HG02571 (cell line): Measurements from ENCODE around the gene CWC22.
"Not testable (repeated sequence)": the region's sequence is repeated elsewhere in the genome, so short reads cannot be mapped to it uniquely, and the experiment has no call there.

Experiments
- ATAC-seq: cut with Tn5 transposase; IDR thresholded peaks from one replicate; pipeline ENCODE4 v1.9.1; 2021; ENCODE audit warnings: mild to moderate bottlenecking, moderate library complexity; ENCODE audit not compliant: unreplicated experiment

Gene CWC22

DNA sequence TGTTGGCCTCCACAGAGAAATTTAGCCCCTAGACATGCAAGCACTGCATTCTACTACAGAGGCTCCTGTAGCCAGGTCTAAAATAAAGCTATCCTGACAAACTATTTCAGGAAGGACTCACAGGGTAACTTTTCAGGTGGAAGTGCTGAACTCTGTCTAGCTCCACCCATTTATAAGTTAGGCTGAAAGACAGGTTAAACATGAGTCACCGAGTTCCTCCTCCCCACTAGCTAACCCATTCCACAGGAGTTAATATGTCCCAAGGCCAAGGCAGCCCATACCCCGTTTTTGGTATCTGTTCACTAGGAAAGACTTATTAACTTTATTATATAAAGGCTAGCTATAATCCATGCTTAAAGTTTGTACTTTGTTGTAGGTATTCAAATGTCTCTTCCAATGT, 3.5 kb downstream of the CWC22 start:
- ATAC-seq, result no peak

GRCh38 chr2:180003073-180003472, 4.0 kb downstream of the CWC22 start:
- no peak for ATAC-seq

DNA sequence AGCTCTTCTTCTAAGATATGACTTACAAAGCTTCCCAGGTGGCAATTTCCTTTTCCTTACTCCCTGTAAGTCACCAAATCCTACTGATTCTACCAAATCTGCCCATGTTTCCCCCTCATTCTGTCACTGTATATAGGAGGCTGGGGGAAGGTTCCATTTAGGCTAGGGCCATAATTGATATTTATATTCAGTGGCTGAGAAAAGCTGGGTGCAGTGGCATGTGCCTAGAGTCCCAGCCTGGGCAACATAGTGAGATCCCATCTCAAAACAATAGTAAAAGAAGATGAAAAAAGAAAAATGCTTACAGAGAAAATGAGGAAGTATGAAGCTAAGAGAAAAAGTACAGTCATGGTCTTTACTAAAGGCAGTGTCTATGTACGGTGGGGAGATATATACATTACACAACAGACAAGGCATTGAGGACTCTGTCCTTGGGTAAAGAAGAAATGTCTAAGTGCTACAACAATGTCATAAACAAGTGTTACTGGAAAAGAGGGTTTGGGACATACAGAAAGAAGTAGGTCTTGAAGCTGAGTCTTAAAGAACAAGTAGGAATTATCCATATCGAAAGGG, 4.8 kb downstream of the CWC22 start:
- no peak for ATAC-seq

DNA sequence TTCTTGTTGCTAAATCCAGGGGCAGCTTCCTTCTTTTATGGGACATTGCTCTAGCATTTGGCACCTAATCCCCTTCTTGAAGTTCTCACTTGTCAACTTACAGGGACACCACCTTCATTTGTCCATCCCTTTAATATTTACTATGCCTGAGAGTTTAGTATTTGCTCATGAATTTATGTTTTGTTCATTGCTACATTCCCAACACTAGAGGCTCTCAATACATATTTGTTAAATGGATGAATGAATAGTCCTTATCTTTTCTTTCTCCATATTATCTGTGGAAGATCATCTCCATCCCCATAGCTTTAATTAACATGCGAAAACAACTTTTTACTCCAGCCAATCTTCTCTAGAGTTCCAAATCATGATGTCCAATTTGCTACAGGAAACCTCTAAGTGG, 5.4 kb downstream of the CWC22 start:
- ATAC-seq, result no peak

- ATAC-seq, result no peak
These were observed 6.7 kb downstream of the CWC22 start for GRCh38 chr2:180000434-180000833.

DNA sequence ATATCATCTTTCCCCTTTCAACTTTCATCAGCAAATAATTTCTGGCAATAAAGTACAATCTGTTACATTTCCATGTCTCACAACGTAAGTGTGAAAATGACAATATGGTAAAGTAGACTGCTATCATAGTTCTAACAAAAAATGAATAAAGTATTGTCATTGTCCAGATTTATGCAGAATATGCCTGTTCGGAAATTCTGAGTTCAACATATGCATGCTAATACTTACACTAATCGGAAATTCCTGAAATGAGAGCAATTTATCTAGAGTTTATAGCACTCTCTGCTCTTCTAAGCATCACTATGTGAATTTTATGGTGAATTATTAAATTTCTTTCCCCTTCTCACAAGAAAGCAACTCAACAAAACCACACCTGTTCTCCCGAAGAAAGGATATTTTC, 8.1 kb downstream of the CWC22 start:
- no peak for ATAC-seq

DNA sequence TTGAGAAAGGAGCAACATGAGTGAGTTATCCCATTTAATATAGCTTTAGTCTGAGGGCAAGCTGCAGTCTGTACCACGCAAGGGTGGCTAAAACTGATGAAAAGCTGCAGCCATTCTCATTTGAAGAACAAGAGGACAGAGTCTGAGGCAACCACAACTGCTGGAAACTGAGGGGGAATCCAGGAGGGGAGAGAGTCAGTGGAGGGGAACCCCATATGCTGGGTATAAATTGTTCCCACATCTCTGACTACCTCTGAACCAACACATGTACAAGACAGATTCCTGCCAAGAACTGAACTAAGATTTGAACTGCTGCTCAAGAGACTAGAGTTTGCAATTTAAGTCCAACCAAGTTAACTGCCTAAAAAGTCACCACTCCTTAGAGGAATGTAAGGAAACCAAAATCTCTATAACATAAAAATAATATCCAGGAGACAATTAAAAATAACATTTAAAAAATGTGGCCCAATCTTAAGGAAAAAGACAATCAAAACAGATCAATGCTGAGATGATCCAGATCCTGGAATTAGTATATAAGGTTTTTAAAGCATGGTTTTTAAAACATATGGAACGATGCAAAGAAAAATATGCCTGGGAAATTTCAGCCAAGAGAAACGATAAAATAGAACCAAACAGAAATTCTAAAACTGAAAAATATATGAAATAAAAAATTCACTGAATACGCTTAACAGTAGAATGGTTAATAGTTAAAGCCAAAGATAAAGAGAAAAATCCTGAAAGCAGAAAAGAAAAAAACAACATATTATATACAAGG, 11.2 kb downstream of the CWC22 start:
- peak; percentile 56 for ATAC-seq

DNA sequence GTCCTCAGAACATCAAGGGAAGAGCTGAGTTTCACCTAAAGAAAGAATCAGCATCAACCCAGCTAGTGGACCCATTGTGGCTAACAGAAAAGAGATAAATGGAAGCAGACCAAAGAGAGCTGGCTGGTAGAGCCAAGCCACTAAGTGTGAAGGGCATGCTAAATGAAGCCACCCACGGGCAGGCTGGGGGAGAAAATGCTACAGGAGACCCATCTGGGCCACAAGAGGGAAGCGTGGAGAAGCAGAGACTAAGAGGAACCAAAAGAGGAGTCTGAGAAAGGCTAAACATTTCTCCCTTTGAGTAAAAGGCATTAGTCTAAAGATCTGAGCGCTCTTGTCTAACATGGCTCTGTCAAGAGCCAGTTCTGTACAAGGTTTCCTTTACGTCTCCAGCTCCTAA, 15.8 kb downstream of the CWC22 start:
- no peak for ATAC-seq

- ATAC-seq, result no peak
These were observed 16.3 kb downstream of the CWC22 start for GRCh38 chr2:179990676-179991317.

- no peak for ATAC-seq
These were observed 19.2 kb downstream of the CWC22 start for GRCh38 chr2:179987916-179988315.

GRCh38 chr2:179985163-179985820, 21.8 kb downstream of the CWC22 start:
- ATAC-seq, result peak; percentile 95

GRCh38 chr2:179983250-179983932, 23.7 kb downstream of the CWC22 start:
- no peak for ATAC-seq

DNA sequence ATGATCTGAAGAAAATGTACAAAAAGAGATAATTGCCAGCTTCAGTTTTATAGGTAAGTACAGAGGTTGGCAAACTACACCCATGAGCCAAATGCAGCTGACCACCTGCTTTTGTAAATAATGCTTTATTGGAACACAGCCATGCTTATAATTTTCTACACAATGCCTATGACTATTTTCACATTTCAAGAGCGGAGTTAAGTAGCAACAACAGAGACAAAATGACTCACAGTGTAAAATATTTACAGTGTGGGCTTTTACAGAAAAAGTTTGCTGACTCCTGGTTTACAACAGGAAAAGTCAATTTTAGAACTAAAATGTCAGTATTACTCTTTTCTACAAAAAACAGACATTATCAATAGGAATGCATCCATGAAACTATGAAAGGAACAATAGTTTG, 26.0 kb downstream of the CWC22 start:
- ATAC-seq, result no peak

- ATAC-seq, result no peak
These were observed 32.3 kb downstream of the CWC22 start for GRCh38 chr2:179974761-179975160.

DNA sequence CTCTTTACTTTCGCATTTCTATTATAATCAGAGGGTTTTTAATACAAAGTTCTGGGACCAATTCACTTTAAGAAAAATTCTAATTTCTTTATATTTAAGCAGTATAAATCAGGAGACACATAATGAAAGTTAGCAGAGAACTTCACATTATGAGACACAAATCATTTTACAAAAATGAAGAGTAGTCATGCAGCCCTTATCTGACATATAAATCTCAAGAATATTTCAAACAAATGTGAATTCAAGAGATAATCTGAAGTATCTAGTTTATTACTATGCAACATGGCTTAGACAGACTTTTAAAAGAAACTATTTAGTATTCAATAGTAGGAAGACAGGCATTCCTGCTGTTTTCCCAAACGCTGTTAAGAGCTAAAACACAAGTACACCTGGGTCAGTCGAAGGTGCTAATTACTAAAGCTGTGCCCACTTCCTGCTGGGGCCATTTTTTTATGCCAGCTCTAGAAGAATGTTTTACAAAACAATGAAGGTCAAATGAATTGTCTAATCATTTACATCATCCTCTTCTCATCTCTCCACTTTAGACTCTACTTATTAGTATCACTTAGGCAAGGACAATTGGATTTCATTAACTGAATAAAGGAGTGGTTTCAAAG, 40.2 kb downstream of the CWC22 start:
- ATAC-seq, result no peak

DNA sequence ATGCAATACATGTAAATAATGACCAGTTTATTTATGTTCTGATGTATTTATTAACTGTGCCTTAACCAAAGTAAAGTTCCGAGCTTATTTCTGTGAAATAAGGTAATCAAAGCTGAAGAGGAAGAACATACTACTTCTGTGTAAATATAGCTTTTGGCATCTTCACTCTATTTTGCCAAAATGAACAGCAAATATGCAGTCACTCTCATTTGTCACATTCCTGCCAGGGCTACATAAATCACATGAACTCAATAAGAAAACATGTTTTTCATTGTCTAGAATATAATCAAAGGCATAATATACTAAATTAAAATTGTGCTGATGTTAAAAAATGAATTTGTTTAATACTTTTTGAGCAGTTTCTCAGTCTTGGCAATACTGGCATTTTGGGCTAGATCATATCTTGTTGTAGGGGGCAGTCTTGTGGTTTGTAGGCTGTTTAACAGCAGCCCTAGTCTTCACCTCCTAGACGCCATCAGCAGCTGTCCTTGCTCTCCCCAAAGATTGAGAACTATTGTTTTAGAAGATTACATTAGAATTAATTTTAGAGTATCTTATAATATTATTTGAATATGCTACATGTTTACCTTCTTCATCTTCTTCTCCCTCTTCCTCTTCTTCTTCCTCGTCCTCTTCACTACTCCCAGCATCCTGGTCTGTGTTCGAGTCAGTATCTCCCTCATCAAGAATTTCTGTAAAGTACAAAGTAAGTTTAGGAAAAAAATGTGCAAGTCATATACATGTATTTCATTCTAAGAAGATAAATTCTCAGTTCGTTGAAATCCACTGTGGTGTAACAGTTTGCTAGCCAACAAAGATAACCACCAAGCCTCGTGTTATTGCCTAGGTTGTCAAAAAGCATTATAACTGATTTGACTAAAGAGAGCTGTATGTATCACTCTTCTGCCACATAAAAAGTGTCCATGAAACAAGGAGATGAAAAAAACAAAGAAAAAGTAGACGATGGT, 41.5 kb downstream of the CWC22 start:
- no peak for ATAC-seq

DNA sequence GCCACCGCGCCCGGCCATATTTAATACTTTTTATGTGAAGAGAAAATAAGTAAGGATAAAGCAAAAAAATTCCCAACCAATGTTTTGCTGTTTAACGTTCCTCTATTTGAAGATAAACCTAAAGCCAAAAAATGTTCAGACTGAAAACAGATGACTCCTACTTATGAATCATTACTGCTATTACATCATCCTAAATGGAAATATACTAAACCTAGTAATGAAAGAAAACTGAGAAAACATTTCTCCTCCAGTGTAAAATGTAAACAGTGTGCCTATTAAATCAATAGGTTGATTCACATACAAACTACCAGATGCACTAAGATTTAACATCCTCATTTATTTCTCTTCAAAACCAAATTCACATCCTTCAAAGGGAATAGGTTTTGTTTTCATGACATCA, 43.5 kb downstream of the CWC22 start:
- no peak for ATAC-seq

DNA sequence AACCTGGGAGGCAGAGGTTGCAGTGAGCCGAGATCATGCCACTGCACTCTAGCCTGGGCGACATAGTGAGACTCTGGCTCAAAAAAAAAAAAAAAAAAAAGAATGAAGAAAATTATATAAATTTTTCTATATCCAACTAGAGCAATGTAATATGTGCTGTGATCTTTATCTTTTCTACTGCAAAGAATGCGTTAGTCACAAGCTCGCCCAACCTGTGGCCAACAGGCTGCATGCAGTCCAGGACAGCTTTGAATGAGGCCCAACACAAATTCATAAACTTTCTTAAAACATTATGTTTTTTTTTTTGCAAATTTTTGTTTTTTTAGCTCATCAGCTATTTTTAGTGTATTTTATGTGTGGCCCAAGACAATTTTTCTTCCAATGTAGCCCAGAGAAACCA, 48.8 kb downstream of the CWC22 start:
- ATAC-seq, result not testable (repeated sequence)

GRCh38 chr2:179954026-179954425, 53.1 kb downstream of the CWC22 start:
- ATAC-seq, result no peak

DNA sequence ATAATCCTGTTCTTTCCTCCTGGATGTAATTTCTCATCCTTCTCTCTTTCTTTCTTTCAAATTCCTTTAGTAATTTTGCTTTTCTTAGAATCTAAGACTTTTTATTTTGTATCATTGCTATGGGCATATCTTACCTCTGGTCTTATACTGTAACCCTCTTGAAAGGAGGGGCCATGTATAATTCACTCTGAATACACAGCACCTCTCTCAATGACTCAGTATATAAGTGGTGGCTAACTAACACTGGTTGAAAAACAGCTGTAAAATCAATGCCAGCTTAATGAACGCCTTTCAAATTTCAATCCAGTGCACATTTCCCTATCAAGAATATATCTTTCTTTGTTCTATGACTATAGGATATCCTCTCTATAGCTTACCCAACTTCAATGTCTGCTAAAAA, 53.7 kb downstream of the CWC22 start:
- no peak for ATAC-seq
